Measurements from ENCODE around the gene AAK1.

Gene AAK1

DNA sequence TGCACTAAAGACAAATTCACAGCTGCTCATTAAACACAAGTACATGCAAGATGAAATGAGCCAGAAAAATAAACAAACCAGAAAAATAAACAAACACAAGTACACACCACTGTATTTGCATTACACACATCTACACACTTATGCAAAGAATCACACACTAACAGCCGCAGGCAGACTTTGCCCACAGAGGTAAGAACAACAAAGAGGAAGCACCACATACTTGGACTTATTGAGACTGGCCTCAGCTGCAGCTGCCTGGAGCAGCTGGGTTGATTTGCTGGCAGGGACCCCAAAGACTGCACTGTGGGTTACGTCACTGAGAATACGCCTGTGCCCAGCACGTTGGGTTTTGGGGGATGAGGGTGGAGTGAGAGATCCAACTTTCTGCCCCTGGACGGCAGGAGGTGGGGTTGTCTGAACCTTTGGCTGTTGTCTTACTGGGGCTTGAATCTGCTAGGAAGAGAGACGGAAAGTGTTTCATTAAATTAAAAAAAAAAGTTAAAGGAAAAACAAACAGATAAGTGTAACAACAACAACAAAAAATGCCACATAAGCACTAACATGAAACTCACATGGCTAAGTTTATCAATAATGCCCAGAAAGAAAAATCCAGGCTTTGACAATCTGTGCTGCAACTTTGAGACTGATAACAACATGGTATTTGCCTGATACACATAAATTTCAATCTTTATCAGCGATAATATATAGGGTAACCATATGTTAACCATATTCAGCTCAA lies 134.4 kb downstream of the AAK1 start:
- FAIRE-seq = no peak
- DNase-seq (ENCODE audit: insufficient read length, low spot score) = no peak

DNA sequence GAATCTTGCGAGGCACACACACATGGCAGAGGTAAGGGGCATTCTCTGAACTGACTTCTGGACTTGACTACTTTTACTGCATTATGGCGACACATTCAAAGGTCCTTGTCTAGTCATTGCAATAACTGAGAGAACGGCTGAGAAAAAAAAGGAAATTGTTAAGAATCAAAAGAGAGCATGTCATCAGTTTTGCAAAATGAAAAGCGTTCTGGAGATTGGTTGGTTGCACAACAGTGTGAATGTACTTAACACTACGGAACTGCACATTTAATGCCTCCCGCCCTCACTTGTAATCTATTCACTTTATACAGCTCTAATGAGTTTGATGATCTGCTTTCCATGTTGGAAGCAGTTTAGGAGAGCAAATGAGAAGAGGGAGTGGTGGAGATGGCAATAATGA lies 137.8 kb downstream of the AAK1 start:
- no peak for FAIRE-seq
- DNase-seq (ENCODE audit: insufficient read length, low spot score) = no peak

DNA sequence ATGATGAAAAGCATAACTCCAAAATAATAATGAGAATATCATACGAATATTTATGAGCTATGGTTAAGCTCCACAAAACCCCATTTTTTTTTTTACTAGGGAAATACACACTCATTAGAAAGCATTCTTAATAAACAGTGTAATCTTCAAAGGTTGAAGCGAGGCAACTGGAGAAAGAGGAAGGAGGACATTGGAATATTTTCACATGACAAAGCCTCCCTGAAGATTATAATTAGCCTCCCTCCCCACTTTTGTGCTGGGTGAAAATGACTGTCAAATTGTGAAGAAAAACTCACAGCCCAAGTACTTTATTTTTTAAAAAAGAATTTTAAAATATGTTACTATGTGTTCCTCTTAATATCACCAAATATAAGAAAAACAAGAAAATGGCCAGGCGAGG lies 142.2 kb downstream of the AAK1 start:
- no peak for FAIRE-seq
- no peak for DNase-seq (ENCODE audit: insufficient read length, low spot score)

DNA sequence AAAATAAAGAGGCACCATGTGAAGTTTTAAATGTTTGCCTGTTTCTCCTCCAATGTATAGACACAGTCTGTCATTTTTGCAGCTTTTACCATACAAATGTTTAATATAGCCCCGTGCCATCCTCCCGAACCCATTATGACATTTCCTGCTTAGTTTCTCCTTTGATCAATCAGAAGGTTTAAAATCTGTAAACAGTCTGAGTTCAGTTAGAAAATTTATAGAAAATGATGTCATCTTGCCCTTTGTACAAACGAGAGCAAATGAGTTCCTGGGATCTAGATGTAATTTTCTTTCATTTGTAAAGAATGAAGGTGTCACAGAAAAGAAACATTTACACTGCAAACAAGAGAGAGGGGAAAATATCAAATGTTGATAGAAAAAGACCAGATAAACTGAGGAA lies 143.6 kb downstream of the AAK1 start:
- FAIRE-seq = no peak
- no peak for DNase-seq (ENCODE audit: insufficient read length, low spot score)

DNA sequence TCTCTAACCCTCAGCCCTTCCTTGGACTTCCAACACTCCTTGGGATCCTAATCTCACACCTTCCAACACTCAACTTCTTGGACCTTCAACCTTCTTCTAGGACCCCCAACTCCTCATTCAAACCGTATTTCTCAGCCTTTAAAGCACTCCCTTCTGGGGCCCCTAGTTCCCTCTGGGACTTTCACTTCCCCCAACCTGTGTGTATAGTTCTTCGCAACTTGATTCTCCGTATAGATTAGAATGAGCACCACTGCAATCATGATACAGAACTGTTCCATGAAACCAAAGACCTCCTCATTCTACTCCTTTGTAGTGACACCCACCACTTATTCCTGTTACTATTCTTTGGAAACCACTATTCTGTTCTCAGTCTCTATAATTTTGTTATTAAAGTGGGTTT lies 144.3 kb downstream of the AAK1 start:
- no peak for DNase-seq (ENCODE audit: insufficient read length, low spot score)
- FAIRE-seq = no peak

DNA sequence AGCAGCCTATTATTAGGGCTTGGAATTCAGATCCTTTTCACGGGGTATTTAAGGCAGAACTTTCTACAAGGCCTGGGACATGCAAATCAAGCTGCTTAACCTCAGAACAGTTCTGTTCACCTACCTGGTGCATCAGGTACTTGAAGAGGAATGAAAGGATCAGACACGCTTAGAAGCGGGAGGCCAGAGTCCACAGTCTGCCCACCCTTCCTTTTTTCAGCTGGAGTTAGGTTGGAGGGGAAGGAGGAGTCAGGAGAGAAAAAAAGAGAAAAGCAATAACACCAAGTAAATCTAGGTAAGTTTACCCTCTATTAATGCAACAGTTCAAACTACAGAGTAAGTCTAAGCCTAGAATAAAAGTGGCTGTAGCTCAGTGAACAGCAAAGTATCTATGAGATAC lies 147.7 kb downstream of the AAK1 start:
- DNase-seq (ENCODE audit: insufficient read length, low spot score) (no peak), FAIRE-seq (no peak)

DNA sequence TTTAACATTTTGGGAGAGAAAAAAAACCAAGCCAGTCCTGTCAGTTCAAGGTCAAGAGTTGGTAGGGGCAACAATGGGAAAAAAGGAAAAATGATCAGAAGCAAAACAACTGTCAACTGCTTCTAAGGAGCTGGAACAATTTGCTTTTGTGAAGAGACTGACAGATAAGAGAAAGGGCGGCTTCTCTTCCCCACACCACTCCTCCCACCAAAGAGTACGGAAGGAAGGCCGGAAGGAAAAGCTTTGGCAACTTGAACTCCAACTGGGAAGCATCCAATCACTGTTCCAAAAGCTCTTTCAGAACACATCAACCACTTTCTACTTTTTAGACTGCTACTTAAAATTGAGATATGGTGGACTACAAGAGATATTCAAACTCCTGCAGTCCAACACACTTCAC lies 148.5 kb downstream of the AAK1 start:
- no peak for DNase-seq (ENCODE audit: insufficient read length, low spot score)
- FAIRE-seq = no peak

DNA sequence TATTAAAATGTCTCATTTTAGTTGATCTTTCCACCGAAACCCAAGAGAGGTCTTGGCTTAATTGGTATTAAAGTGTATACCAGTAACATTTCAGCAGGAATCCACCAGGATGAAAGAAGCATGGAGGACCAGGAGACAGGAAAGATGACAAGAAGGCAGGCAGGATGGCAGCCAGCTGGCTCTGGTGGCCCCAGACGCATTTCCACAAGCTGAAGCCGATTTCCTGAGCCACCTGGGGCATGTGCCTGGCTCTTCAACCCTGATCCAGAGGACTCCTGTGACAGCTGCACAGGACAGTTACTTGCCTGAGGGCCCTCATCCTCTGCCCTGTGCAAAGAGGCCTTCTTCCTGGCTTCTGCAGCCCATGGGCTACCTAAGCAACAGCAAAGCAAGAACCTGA lies 149.4 kb downstream of the AAK1 start:
- FAIRE-seq (no peak), DNase-seq (ENCODE audit: insufficient read length, low spot score) (no peak)

DNA sequence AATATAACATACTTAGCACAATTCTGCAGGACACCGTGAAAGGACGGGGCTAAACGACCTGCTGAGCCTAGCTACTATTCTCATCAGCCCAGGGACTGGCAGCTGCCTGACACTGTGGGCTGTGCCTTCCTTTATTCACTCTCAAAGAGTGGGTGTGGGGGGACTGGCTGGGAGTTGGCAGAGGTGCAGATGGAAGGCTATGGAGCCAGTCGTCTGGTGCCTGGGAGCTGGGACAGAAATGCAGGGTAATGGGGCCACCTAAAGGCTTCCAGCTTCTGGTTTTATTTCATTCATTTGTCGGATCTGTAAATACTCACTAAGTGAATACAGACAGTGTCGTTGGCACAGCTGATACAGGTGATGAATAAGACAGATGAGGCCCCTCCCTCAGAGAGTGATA lies 150.3 kb downstream of the AAK1 start:
- DNase-seq (ENCODE audit: insufficient read length, low spot score) (no peak), FAIRE-seq (no peak)

DNA sequence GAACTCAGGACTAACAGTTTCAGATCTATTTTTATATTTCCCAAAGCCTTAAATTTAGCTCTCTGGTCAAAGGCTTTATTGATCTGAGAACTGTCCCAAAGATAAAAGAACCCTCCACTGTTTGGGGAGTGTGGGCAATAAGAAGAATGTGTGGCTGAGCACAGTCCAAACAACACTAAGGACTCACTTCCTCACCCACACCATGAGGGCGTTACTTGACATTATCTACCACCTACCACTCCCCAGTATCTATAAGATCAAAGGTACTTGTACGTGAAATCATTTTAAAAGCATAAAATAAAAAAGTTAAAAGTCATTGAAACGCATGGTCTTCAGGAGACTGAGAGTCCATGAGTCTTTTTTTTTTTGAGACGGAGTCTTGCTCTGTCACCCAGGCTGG lies 151.7 kb downstream of the AAK1 start:
- FAIRE-seq = no peak
- DNase-seq (ENCODE audit: insufficient read length, low spot score) = no peak

DNA sequence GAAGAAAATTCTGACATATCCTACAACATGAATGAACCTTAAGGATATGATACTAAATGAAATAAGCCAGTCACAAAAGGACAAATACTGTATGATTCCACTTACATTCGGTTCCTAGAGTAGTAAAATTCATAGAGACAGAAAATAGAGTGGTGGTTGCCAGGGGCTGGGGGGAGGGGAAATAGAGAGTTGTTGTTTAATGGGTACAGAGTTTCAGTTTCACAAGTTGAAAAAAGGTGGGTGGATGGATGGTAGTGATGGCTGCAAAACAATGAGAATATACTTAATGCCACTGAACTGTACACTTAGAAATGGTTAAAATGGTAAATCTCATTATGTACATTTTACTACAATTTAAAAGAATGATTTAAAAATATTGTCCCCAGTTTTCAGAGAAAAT lies 153.1 kb downstream of the AAK1 start:
- FAIRE-seq (no peak), DNase-seq (ENCODE audit: insufficient read length, low spot score) (no peak)

DNA sequence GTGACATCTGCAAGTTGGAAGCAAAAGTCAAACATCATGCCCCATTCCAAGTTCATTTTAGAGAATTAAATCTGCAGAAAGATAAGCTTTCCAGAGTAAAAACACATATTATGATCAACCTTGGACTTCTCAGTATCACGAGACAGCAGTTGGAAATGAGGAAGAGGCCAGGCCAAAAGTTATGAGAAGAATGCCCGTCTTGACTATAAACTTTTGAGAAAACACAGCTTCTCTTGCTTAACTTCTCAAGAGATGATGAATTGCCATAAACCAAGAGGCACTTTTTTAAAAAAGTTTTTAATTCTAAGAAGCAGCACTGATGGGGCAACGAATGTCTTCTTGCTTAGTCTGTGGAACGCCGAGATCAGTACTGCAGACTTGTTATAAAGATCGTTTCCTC lies 153.7 kb downstream of the AAK1 start:
- FAIRE-seq (no peak), DNase-seq (ENCODE audit: insufficient read length, low spot score) (no peak)

DNA sequence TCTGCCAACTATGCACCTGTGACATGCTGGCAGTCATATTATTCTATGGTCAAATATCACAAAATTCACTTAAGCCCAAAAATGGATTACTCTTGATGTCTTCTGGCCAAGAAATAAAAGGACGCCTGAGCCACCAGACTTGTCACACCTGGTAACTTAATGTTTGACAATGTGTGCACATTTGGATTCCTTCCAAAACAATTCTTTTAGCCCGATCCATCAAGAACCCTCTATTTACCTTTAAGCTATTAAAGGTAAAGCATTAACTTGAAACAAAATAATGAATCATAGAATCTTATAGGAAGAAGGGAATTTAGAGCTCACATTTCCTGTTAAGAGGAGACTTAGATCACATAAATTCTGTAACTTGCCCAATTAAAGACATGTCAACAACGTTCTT lies 159.8 kb downstream of the AAK1 start:
- no peak for FAIRE-seq
- no peak for DNase-seq (ENCODE audit: insufficient read length, low spot score)

DNA sequence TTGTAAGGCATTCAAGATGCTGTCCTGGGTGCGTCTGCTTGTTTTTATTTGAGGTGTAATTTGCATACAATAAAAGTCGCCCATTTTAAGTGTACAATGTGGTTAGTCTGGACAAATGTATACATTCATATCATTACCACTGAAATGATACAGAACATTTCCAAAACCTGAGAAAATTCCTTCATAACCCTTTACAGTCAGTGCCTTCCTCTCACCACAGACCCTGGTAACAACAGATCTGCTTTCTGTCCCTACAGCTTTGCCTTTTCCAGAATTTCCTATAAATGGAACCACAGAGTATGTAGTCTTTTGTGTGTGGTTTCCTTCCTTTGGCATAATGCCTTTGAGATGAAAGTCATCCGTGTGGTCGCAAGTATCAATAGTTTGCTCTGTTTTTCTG lies 160.5 kb downstream of the AAK1 start:
- DNase-seq (ENCODE audit: insufficient read length, low spot score) (no peak), FAIRE-seq (no peak)

DNA sequence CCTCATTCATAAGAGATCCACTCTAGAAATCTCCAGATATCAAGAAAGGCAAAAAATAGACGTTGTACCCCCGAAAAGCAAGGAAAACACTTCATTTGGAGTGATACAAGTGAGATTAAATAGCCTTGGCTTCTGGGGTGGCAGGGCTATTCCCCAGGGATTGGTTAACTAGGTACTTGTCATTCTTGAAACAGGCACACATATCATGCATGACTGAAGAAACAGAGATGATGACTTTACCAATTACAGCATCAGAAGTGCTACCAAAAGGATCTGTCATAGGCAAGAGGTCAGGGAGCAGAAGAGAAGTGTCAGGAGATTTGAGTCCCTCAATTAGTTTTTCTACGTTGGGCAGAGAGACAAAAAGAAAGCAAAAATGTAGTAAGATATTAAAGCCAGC lies 161.1 kb downstream of the AAK1 start:
- FAIRE-seq = no peak
- no peak for DNase-seq (ENCODE audit: insufficient read length, low spot score)

DNA sequence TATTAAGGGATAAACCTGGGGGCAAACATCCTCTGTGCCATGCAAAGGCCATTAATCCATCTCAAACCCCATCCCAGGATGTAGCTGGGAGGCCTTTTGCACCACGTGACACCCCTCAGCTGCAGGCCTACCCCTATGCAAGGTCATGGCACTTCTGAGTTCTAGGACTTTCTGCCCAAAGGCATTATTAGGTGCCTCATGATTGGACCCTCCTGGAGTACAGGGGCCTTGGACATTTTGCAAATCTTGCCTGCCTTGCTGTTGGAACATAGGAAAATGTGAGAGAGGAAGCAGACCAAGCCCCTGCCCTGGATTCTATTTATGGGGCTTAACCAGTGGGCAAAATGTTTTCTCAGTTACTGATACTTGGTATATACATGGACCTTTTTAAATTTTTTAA lies 162.1 kb downstream of the AAK1 start:
- no peak for DNase-seq (ENCODE audit: insufficient read length, low spot score)
- no peak for FAIRE-seq

DNA sequence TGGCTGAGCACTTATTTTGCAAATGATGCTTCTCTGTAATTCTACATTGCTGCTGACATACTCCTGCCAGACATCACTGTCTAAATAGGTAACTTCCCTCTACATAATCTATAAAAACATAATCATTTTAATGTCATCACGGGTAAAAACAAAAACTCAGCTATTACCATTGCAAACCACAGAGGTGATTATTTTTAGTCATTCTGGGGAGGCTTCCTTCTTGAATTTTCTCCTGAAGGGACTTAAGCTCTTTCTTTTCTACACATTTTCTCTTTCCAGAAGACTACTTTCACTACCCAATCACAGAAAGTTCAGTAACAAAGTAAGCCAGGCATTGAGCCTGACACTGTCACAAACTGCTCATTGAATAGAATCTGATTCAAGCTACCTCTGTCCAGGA lies 165.9 kb downstream of the AAK1 start:
- FAIRE-seq (no peak), DNase-seq (ENCODE audit: insufficient read length, low spot score) (no peak)

DNA sequence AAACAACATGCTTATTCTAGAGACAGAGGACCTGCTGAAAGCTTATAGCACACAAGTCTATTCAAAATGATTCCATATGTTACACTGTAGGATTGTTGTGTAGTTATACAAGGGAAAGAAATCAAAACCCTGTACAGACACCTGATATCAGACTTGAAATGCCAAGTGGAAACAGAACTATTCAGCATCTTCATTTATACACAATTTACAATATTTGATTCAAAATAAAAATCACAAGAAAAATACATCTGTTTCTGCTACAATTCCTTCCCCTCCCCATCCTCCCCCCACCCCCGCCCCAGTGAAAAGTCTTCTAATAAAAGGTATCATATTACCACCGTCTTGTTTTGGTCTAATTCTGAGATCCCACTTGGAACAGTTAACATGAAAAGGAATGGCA lies 168.9 kb downstream of the AAK1 start:
- no peak for DNase-seq (ENCODE audit: insufficient read length, low spot score)
- no peak for FAIRE-seq

DNA sequence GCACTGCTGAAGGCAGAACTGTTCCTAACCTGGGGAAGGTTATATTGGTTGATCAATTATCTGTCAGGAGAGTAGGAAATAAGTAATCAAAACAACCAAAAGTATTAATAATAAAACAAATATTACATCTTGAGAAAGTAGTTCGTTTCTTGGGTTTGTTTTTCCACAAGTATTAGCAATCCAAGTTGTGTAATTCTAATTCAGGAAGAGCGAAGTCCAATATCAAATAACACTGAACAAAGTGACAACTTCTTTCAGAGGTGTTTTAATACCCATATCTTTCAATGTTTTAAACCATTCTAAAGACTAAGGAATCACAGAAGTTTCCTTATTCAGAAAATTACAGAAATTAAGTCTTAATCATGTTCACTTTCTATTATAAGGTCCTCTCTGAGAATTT lies 171.7 kb downstream of the AAK1 start:
- FAIRE-seq = no peak
- DNase-seq (ENCODE audit: insufficient read length, low spot score) = no peak

DNA sequence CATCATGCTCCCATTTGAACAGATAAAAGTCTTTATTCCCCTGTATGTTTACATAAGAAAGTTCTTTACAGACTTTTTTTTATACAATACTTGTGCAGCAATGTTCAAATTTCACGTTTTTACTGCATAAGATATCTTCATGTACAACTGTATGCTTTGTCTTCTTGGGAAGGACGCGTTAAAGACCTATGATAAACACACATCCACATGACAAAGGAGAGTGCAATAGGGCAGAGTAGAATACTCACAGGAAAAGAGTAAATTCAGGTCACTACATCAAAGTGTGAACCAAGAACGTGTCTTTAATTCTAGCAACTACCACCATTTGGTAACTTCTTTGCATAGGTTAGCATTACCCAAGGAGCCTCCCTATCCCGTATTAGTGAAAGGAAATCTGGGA lies 172.6 kb downstream of the AAK1 start:
- DNase-seq (ENCODE audit: insufficient read length, low spot score) = no peak
- FAIRE-seq = no peak

DNA sequence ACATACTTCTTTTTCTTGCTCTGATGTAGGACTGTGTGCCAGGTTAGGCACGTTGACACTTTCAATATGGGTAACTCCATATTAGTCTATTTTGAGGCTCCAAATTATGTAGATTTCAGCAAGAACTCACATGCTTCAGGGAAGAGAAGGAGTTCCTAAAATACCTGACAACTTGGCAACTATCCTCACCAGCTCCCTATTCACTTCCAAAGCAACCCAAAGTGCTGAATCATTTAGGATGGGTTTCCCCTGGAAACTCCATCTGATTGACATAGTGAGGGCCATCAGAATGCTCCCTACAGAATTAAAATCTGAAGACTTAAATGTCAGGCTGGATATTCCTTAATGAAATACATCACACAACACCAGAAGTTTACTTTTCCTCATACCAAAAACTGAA lies 173.8 kb downstream of the AAK1 start:
- DNase-seq (ENCODE audit: insufficient read length, low spot score) = no peak

DNA sequence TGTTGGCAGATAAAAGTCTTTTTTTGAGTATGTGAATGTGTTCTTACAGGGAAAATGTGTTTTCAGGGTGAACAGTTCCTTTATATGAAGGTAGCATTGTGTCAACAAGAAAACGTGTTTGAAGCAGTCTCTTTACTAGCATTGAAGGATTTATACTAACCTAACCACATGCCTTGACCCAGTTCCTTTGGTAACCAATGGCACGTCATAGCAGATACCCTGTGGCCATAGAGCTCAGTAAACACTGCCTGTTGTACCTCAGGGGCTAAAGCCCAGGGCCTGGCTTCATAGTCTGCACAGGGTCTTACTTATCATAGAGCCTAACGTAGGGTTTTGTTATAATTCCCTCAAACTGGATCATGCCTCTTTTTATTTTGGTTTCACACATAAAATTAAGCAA lies 174.2 kb downstream of the AAK1 start:
- FAIRE-seq = peak; percentile 20

More for the DNA sequence above, 173.8 kb downstream of the AAK1 start:
- FAIRE-seq = no peak

DNA sequence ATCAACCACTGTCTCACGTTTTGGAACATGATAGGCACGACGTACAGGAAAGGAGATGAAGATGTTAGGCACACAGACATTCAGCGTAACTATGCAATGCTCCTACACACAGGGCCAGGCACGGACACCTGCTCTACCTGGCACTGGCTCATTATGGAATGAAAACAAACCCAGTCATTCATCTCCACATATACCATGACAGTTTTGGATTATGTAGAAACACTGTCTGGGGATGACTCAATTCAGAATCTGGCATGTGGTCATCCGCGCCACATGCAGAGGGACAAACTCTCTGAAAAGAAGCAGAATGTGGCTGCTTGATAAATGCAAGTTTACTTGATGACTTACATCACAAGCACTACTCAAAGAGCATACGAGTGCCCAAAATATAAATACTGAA lies 176.8 kb downstream of the AAK1 start:
- FAIRE-seq (no peak), DNase-seq (ENCODE audit: insufficient read length, low spot score) (no peak)

More for the DNA sequence above, 174.2 kb downstream of the AAK1 start:
- DNase-seq (ENCODE audit: insufficient read length, low spot score) = no peak
